Trophoblast cell (in vitro differentiated cells and primary cell): ENCODE measurements around the gene HBE1.
"Not testable (repeated sequence)": the region's sequence is repeated elsewhere in the genome, so short reads cannot be mapped to it uniquely, and the experiment has no call there.

Experiments
- DNase-seq, 2 donors: peaks; one replicate each; pipeline ENCODE4 v3.0.0-alpha.2; 2016
- H2AFZ ChIP-seq: 2 replicates; pipeline ENCODE4 v1.6.1; 2013; ENCODE audit warnings: low read length, moderate library complexity, mild to moderate bottlenecking; ENCODE audit not compliant: insufficient read depth, poor library complexity
- H2AK5ac ChIP-seq: 2 replicates; pipeline ENCODE4 v1.6.1; 2013; ENCODE audit warnings: mild to moderate bottlenecking, low read length
- H2BK120ac ChIP-seq: 2 replicates; pipeline ENCODE4 v1.6.1; 2013; ENCODE audit warnings: low read length, mild to moderate bottlenecking, moderate library complexity; ENCODE audit not compliant: insufficient read depth, poor library complexity
- H2BK12ac ChIP-seq: 2 replicates; pipeline ENCODE4 v1.6.1; 2013; ENCODE audit warnings: mild to moderate bottlenecking, low read length, moderate library complexity
- H2BK5ac ChIP-seq: 2 replicates; pipeline ENCODE4 v1.6.1; 2013; ENCODE audit warnings: low read length, low read depth, moderate library complexity, mild to moderate bottlenecking; ENCODE audit not compliant: poor library complexity
- H3K14ac ChIP-seq: 2 replicates; pipeline ENCODE4 v1.6.1; 2013; ENCODE audit warnings: mild to moderate bottlenecking, low read length
- H3K18ac ChIP-seq: 2 replicates; pipeline ENCODE4 v1.6.1; 2013; ENCODE audit warnings: mild to moderate bottlenecking, low read length
- H3K23ac ChIP-seq: 2 replicates; pipeline ENCODE4 v1.6.1; 2013; ENCODE audit warnings: low read length
- H3K27ac ChIP-seq: 2 replicates; pipeline ENCODE4 v1.5.1; 2013; ENCODE audit warnings: low read depth, mild to moderate bottlenecking, inconsistent platforms, low read length, moderate library complexity
- H3K27me3 ChIP-seq: 2 replicates; pipeline ENCODE4 v1.6.1; 2013; ENCODE audit warnings: inconsistent platforms, mild to moderate bottlenecking, low read length, moderate library complexity; ENCODE audit not compliant: insufficient read depth
- H3K36me3 ChIP-seq, 2 experiments: 1 replicate in 1 of 2; 2 replicates in 1 of 2; pipeline ENCODE4 v1.6.1; 2013; ENCODE audit warnings: low read length in 2 of 2, mild to moderate bottlenecking in 2 of 2, moderate library complexity in 1 of 2; ENCODE audit not compliant: insufficient read depth in 2 of 2, control insufficient read depth in 1 of 2
- H3K4ac ChIP-seq: 2 replicates; pipeline ENCODE4 v1.6.1; 2013; ENCODE audit warnings: low read depth, mild to moderate bottlenecking, low read length, moderate library complexity
- H3K4me1 ChIP-seq, 2 experiments: 1 replicate in 1 of 2; 2 replicates in 1 of 2; pipeline ENCODE4 v1.6.1; 2013; ENCODE audit warnings: low read length in 2 of 2, mild to moderate bottlenecking in 2 of 2, moderate library complexity in 1 of 2; ENCODE audit not compliant: insufficient read depth in 2 of 2, control insufficient read depth in 1 of 2
- H3K4me2 ChIP-seq: 2 replicates; pipeline ENCODE4 v1.6.1; 2013; ENCODE audit warnings: inconsistent platforms, mild to moderate bottlenecking, low read length, moderate library complexity
- H3K4me3 ChIP-seq: 2 replicates; pipeline ENCODE4 v1.5.1; 2013; ENCODE audit warnings: mild to moderate bottlenecking, low read depth, low read length, inconsistent platforms
- H3K79me1 ChIP-seq: one replicate; pipeline ENCODE4 v1.6.1; 2013; ENCODE audit warnings: low read length
- H3K79me2 ChIP-seq: 2 replicates; pipeline ENCODE4 v1.6.1; 2013; ENCODE audit warnings: low read length, mild to moderate bottlenecking; ENCODE audit not compliant: control insufficient read depth, insufficient read depth, poor library complexity
- H3K9ac ChIP-seq: 2 replicates; pipeline ENCODE4 v1.6.1; 2013; ENCODE audit warnings: mild to moderate bottlenecking, low read length
- H3K9me3 ChIP-seq: 2 replicates; pipeline ENCODE4 v1.6.1; 2013; ENCODE audit warnings: low read depth, mild to moderate bottlenecking, control low read depth, inconsistent platforms, low read length; ENCODE audit not compliant: insufficient read depth
- H4K12ac ChIP-seq: 2 replicates; pipeline ENCODE4 v1.6.1; 2013; ENCODE audit warnings: low read depth, mild to moderate bottlenecking, low read length, moderate library complexity
- H4K8ac ChIP-seq: 2 replicates; pipeline ENCODE4 v1.6.1; 2013; ENCODE audit warnings: low read depth, mild to moderate bottlenecking, low read length, moderate library complexity
- H4K91ac ChIP-seq: one replicate; pipeline ENCODE4 v1.6.1; 2013; ENCODE audit warnings: low read depth, mild to moderate bottlenecking, low read length, moderate library complexity
- WGBS: extraction: QIAGEN DNeasy Blood & Tissue Kit; methylation state at CpG from one replicate; pipeline ENCODE4 v1.1.7; 2013; ENCODE audit warnings: missing lambda C conversion rate; ENCODE audit not compliant: insufficient read length, insufficient coverage; ENCODE audit errors: extremely low coverage; 5-methylcytosine and 5-hydroxymethylcytosine counted together

HBE1 gene

GRCh38 chr11:5300251-5300650 is 30.5 kb upstream of the HBE1 start:
- Histone ChIP-seq H4K91ac (no peak overlapping the region), H3K4ac (no peak overlapping the region), H3K27me3 (no peaks in the 10 kb centered on the region), H3K9me3 (peaks cover 2% of the 10 kb centered on the region), H2BK120ac (no peak overlapping the region), H2AK5ac (no peak overlapping the region), H3K23ac (no peak overlapping the region), H3K4me2 (no peak overlapping the region), H3K4me1 (no peaks in the 10 kb centered on the region), H3K4me3 (no peak overlapping the region), H3K79me1 (no peaks in the 10 kb centered on the region), H4K8ac (no peak overlapping the region), H2BK12ac (no peak overlapping the region), H3K9ac (no peak overlapping the region), H4K12ac (no peak overlapping the region), H3K18ac (no peak overlapping the region), H3K27ac (no peak overlapping the region), H2BK5ac (no peak overlapping the region), H3K79me2 (no peaks in the 10 kb centered on the region), H3K36me3 (no peaks in the 10 kb centered on the region), H3K14ac (no peak overlapping the region), H2AFZ (no peak overlapping the region)
- DNase-seq = no peak
- WGBS = no CpG with 5 or more reads among the region's 3 CpGs

- H3K79me1 ChIP-seq = no peaks in the 10 kb centered on the region
- H3K27me3 ChIP-seq = no peaks in the 10 kb centered on the region
- WGBS = no CpG with 5 or more reads among the region's 1 CpG
- H3K36me3 ChIP-seq = no peaks in the 10 kb centered on the region
- no peak for DNase-seq
- H3K23ac ChIP-seq = no peak overlapping the region
- no peak overlapping the region for H2BK120ac ChIP-seq
- H2BK12ac ChIP-seq = no peak overlapping the region
- no peak overlapping the region for H3K4me2 ChIP-seq
- no peak overlapping the region for H2AK5ac ChIP-seq
- no peak overlapping the region for H3K18ac ChIP-seq
- peaks cover 2% of the 10 kb centered on the region for H3K9me3 ChIP-seq
- no peak overlapping the region for H4K12ac ChIP-seq
- no peak overlapping the region for H4K8ac ChIP-seq
- no peak overlapping the region for H4K91ac ChIP-seq
- H3K4ac ChIP-seq = no peak overlapping the region
- H2BK5ac ChIP-seq = no peak overlapping the region
- H3K14ac ChIP-seq = no peak overlapping the region
- no peak overlapping the region for H2AFZ ChIP-seq
- no peak overlapping the region for H3K9ac ChIP-seq
- no peaks in the 10 kb centered on the region for H3K79me2 ChIP-seq
- no peaks in the 10 kb centered on the region for H3K4me1 ChIP-seq
- no peak overlapping the region for H3K4me3 ChIP-seq
- H3K27ac ChIP-seq = no peak overlapping the region
Measured at GRCh38 chr11:5298451-5298850, 28.7 kb upstream of the HBE1 start.

DNA sequence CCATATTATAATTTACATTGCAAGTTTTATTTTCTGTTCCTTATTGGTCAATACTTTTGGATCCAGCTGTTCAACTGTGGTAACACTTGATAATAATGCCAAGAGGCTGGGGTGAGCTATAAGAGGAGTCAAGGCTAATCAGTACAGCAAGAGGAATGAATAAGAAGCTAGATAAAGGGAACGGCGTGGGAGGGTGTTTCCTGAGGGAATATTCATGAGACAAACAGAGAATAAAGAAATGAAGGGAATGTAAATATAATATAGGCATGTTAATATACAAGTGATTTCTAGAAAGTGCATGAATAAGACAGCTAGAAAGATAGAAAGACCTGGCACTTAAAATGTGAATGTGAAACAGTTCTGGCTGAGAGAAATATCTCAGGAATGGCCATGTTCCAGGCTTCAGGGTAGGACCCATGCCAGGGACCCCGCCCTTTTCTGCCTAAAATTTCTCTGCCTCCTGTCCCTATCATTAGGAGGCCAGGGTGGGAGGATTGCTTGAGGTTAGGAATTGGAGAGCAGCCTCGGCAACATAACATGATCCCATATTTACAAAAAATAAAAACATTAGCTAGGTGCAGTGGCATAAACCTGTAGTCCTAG is 28.1 kb upstream of the HBE1 start:
- Histone ChIP-seq H3K27ac (no peak overlapping the region), H2BK120ac (no peak overlapping the region), H3K9ac (no peak overlapping the region), H2AK5ac (no peak overlapping the region), H2AFZ (no peak overlapping the region), H3K14ac (no peak overlapping the region), H3K27me3 (no peaks in the 10 kb centered on the region), H3K4me1 (no peaks in the 10 kb centered on the region), H3K4me3 (no peak overlapping the region), H4K12ac (no peak overlapping the region), H3K23ac (no peak overlapping the region), H4K8ac (no peak overlapping the region), H3K4me2 (no peak overlapping the region), H2BK5ac (no peak overlapping the region), H4K91ac (no peak overlapping the region), H3K79me1 (no peaks in the 10 kb centered on the region), H3K18ac (no peak overlapping the region), H3K79me2 (no peaks in the 10 kb centered on the region), H3K9me3 (peaks cover 2% of the 10 kb centered on the region), H2BK12ac (no peak overlapping the region), H3K4ac (no peak overlapping the region), H3K36me3 (no peaks in the 10 kb centered on the region)
- WGBS = no CpG with 5 or more reads among the region's 4 CpGs
- DNase-seq = no peak

DNA sequence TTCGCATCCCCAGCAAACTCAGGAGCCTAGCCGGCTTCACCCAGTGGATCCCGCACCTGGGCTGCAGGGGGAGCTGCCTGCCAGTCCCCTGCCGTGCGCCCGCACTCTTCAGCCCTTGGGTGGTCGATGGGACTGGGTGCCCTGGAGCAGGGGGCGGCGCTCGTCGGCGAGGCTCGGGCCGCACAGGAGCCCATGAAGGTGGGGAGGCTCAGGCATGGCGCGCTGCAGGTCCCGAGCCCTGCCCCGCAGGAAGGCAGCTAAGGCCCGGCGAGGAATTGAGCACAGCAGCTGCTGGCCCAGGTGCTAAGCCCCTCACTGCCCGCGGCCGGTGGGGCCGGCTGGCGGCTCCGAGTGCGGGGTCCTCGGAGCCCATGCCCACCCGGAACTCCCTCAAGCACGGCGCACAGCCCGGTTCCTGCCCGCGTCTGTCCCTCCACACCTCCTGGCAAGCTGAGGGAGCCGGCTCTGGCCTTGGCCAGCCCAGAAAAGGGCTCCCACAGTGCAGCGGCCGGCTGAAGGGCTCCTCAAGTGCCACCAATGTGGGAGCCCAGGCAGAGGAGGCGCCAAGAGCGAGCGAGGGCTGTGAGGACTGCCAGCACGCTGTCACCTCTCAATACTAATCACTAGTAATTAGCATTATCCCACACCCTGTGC is 24.7 kb upstream of the HBE1 start:
- H3K27me3 ChIP-seq, H3K4me3 ChIP-seq, H2BK120ac ChIP-seq, H4K91ac ChIP-seq, H2BK5ac ChIP-seq, H3K4me2 ChIP-seq, H4K12ac ChIP-seq, H3K9me3 ChIP-seq, H3K36me3 ChIP-seq, H3K79me2 ChIP-seq, H3K4me1 ChIP-seq, H3K27ac ChIP-seq, H2BK12ac ChIP-seq, H3K18ac ChIP-seq, H4K8ac ChIP-seq, H3K4ac ChIP-seq, H3K9ac ChIP-seq, DNase-seq, H3K14ac ChIP-seq, H3K79me1 ChIP-seq, H3K23ac ChIP-seq, H2AFZ ChIP-seq, H2AK5ac ChIP-seq: not testable (repeated sequence)
- no CpG with 5 or more reads among the region's 41 CpGs for WGBS
